ENCODE data around the gene BCAS3. TPM values are rescaled to one million over a fixed set of nuclear protein-coding genes. Genes with fewer than 3 reads are reported as not detected.
"Not testable (repeated sequence)": the region's sequence is repeated elsewhere in the genome, so short reads cannot be mapped to it uniquely, and the experiment has no call there.

The BCAS3 gene
- total RNA-seq, 1 donor from 2014 or later: 39.6 TPM

GRCh38 chr17:60934723-60935122, 257.1 kb downstream of the BCAS3 start:
- DNase-seq (ENCODE audit: low read depth): no peak

- not testable (repeated sequence) for DNase-seq (ENCODE audit: low read depth)
Measured at GRCh38 chr17:60935991-60936390, 258.3 kb downstream of the BCAS3 start.

- no peak for DNase-seq (ENCODE audit: low read depth)
Measured at GRCh38 chr17:60939318-60939717, 261.7 kb downstream of the BCAS3 start.

GRCh38 chr17:60941028-60941427, 263.4 kb downstream of the BCAS3 start:
- peak; percentile 18 for DNase-seq (ENCODE audit: low read depth)

DNA sequence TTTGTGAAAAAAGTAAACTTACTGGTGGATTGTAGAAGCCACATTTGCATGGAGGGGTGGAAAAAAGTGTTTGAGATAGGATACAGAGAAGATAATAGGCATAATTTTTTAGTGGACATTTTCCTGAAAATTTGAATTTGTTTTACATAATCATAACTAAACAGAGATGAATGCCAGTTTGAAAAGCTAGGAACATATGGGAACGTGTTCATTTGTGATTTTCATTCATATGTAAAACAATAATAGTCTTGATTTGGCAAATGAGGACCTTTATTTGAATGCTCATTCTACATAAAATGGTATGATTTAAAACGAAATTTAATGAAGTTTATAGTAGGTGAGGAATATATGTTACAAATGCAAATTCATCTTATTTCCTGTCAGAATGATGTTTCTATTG, 263.9 kb downstream of the BCAS3 start:
- no peak for DNase-seq (ENCODE audit: low read depth)

GRCh38 chr17:60944751-60945150, 267.1 kb downstream of the BCAS3 start:
- no peak for DNase-seq (ENCODE audit: low read depth)

GRCh38 chr17:60947100-60947499, 269.4 kb downstream of the BCAS3 start:
- DNase-seq (ENCODE audit: low read depth): no peak

DNA sequence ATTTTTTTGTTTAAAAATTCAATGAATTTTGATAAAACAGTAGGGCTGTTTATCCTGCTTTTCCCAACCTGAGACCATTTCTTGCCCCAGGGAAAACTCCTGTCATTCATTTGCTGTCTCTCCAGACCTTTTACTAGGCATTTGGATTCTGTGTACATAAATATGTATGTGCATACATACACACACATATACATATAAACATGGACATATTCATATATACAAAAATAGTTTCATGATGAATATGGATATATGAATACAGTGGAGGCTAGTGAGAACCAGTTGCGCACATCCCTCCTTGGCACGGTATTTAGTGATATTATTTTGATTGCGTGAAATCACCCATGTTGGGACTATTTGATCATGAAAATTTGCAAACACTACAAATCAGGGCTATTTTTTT, 269.9 kb downstream of the BCAS3 start:
- no peak for DNase-seq (ENCODE audit: low read depth)

- DNase-seq (ENCODE audit: low read depth): no peak
Measured at GRCh38 chr17:60952747-60953146, 275.1 kb downstream of the BCAS3 start.

DNA sequence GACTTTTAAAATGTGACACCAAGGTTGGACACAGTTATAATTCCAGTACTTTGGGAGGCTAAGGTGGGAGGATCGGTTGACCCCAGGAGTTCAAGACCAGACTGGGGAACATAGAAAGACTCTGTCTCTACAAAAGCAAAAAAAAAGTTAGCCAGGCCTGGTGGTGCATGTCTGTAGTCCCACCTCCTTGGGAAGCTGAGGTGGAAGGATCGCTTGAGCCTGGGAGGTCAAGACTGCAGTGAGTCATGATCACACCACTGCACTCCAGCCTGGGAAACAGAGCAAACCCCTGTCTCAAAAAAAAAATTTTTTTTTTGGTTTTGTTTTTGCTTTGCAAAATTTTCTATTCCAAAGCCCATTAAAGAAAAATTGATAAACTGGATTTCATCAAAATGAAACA, 281.4 kb downstream of the BCAS3 start:
- DNase-seq (ENCODE audit: low read depth): peak; percentile 72

- DNase-seq (ENCODE audit: low read depth): peak; percentile 53
Measured at GRCh38 chr17:60959696-60960095, 282.0 kb downstream of the BCAS3 start.

DNA sequence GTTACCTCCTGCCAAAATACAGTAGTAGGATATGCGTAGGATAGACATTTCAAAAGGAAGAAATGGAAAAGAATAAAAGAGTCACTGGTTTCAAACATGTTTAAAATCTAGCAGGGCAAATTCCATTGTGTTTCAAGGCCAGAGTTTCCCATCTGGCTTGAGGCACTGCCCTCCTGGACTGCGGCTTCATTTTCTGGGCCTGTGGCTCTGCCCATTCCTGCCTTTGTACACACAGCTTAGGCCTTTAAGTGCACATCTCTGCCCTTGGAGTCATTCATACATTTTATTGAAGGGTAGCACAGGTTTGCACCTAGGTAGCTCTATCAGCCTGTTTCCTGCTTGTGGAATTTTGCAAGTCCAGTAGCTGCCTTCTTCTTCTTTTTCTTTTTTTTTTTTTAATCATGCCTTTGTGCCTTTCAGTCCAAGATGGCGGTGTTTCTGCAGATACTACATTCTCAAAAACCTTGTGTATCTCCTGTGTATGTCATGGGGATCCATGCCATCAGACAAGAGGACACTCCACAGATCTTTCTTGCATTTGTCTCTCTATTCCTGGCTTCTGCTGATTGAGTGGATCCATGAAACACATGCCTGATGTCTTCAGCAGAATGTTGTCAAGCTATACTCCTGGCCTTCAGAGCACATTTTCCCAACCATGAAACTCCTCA, 282.9 kb downstream of the BCAS3 start:
- DNase-seq (ENCODE audit: low read depth): no peak

DNA sequence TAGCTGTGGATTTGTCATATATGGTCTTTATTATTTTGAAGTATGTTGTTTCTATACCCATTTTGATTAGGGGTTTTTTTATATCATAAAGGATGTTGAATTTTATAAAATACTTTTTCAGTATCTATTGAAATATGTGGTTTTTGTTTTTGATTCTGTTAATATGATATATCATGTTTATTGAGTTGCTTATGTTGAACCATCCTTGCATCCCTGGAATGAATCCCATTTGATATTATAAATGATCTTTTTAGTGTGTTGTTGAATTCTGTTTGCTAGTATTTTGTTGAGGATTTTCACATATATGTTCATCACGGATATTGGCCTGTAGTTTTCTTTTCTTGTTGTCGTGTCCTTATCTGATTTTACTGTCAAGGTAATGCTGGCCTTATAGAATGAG, 286.5 kb downstream of the BCAS3 start:
- DNase-seq (ENCODE audit: low read depth): no peak

DNA sequence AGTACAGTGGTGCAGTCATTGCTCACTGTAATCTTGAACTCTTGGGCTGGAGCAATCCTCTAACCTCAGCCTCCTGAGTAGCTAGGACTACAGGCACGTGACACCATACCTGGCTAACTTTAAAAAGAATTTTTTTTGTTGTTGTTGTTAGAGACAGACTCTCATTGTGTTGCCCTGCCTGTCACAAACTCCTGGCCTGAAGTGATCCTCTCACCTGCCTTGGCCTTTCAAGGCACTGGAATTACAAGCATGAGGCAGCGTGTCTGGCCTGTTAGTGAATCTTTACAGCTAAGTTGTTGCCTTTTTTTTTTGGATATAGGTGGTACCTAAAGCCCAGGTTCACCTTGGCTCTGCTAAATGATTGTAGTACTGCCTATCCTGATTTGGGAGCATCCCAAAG, 290.6 kb downstream of the BCAS3 start:
- DNase-seq (ENCODE audit: low read depth): no peak

DNA sequence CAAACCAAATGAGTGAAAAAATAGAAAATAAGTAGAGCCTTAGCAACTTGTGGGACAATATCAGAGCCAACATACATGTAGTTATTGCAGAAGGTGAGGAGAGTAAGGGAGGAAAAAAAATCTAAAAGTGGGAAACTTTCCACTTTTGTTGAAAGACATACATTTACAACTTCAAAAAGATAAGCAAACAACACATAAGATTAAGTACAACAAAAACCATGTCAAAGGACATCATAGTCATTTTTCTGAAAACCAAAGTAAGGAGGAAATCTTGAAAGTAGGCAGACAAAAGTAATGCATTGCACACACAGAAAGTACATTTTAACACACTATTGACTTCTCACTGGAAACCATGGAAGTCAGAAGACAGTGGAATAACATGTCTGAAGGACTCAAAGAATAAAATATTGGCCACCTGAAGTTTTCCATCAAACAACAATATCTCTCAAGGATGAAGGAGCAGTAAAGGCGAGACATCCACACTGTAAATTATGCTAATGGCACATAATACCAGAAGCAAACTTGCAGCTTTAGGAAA, 291.9 kb downstream of the BCAS3 start:
- DNase-seq (ENCODE audit: low read depth): no peak

DNA sequence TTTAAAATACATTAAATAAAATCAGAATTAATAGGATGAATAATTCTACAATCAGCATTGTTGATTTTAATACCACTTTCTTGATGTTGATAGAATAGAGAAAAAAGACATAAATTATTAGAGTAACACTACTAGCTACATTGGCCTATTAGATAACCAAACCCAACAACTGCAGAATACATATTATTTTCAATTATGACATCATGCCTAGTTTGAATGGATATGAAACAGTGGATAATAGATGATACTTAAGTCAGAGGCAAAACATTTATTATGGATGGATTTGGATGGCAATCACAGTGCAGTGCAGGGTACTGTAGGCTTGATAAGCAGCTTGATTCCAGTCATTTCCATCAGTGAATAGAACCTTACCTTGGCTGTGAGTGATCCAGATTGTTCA, 293.1 kb downstream of the BCAS3 start:
- DNase-seq (ENCODE audit: low read depth): no peak

GRCh38 chr17:60971515-60972369, 294.1 kb downstream of the BCAS3 start:
- DNase-seq (ENCODE audit: low read depth): peak; percentile 49

GRCh38 chr17:60976861-60977260, 299.2 kb downstream of the BCAS3 start:
- not testable (repeated sequence) for DNase-seq (ENCODE audit: low read depth)

DNA sequence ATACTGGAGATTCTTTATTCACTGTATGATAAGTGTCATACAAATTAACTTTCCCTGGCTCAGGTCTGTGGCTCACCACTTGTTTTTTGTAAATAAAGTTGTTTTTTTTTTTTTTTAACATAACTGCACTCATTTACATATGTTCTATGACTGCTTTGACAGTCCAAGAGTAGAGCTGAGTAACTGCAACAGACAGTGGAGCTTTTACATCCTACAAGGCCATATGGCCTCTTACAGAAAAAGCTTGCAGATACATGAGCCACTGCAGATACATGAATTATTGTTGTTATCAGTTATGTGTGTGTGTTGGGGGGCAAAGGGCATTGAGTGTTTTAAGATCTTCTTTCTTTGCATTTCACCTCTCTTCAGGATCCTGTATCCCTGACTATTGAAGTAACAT, 311.7 kb downstream of the BCAS3 start:
- no peak for DNase-seq (ENCODE audit: low read depth)

DNA sequence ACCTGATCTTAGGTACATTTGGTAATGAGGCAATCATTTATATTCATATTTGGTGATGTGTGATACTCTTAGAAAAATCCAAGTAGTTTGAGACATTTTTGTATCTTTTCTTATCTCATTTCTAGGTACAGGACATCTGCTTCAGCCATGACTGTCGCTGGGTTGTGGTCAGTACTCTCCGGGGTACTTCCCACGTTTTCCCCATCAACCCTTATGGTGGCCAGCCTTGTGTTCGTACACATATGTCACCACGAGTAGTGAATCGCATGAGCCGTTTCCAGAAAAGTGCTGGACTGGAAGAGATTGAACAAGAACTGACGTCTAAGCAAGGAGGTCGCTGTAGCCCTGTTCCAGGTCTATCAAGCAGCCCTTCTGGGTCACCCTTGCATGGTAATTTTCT, 312.2 kb downstream of the BCAS3 start:
- DNase-seq (ENCODE audit: low read depth): no peak

DNA sequence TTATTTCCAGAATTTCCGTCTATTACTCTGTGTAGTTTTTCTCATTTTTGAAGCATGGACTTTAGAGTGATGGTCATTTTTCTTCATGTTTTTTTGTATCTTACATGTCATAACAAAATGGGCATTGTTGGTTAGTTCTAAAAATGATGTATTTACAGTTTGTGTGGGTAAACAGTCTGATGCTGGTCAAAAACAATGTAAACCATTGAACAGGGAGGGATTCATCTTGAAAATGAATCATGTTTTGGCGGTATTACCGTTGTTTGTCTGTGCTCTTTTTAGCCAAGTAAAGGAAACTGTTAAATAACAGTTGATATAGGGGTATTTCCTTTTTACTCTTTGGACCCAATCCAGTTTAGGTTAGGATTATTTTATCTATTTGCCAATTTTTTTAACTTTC, 315.8 kb downstream of the BCAS3 start:
- DNase-seq (ENCODE audit: low read depth): no peak

DNA sequence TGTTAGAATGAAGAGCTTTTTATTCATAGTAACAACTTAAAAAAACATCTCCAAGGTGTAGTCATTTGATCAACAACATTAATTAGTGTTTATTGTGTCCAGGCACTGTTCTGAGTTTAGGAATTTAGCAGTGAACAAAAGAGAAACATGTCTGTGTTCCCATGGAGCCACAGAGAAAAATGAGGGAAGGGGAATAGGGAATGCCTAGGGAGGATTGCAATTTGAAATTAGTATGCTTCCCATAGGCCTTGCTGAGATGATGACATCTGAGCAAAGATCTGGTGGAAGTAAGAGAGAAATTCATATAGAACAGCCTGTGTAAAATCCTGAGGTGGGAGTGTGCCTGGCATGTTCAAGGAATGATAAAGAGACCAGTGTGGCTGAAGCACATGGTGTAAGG, 318.0 kb downstream of the BCAS3 start:
- no peak for DNase-seq (ENCODE audit: low read depth)

DNA sequence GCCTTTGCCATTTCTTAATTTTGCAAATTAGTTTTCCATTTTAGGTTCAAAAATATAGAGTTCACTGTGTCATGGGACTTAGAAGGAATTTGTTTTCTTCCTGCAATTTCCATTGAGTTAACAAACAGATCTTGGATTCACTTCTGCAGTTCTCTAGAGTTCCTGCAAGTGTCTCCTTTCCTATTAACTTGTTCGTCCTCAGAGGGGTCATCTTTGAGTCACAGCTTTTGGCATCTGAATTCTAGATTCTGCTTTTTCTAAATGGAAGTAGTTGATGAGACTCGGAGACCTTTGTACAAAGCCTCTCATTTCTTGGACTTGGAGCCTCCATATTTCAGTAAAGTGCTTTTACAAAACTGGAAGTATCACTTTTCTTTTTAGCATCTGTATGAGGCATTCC, 323.3 kb downstream of the BCAS3 start:
- DNase-seq (ENCODE audit: low read depth): peak; percentile 41
